A673 (cell line): ENCODE data around the gene TMOD2. TPM values are rescaled to one million over a fixed set of nuclear protein-coding genes. Genes with fewer than 3 reads are reported as not detected.

ENCODE experiments used
- BruUV-seq: library from RNA; stranded (reverse); fragments of 400-500 nt; replicated peaks from 2 replicates; lab custom pipeline; 2021; lab: Mats Ljungman, UMichigan
- CTCF ChIA-PET: fragments of 300-600 bp; sonication (Branson Sonifier 250); formaldehyde crosslinking; loops from one replicate; lab custom pipeline; 2022; ENCODE audit warnings: antibody characterized with exemption; lab: Charles Lee
- POLR2A ChIA-PET: fragments of 300-600 bp; sonication (Branson Sonifier 250); formaldehyde crosslinking; loops from one replicate; lab custom pipeline; 2022; ENCODE audit warnings: antibody characterized with exemption; ENCODE audit not compliant: low non-redundant PET; lab: Charles Lee
- DNase-seq: peaks from one replicate; pipeline ENCODE4 v3.0.0-alpha.2; 2015; ENCODE audit warnings: low spot score
- H3K27ac ChIP-seq: fragments of 200-600 bp; sonication (generic); 2 replicates; pipeline ENCODE4 v1.5.1; 2016; ENCODE audit warnings: mixed run types, low read depth, mild to moderate bottlenecking, mixed read lengths, antibody characterized with exemption, low read length; ENCODE audit not compliant: poor library complexity, severe bottlenecking
- H3K27me3 ChIP-seq: fragments of 200-600 bp; sonication (generic); replicated peaks from 2 replicates; pipeline ENCODE4 v1.6.1; 2017; ENCODE audit warnings: mixed run types, low read depth, mild to moderate bottlenecking, mixed read lengths, antibody characterized with exemption, low read length; ENCODE audit not compliant: insufficient read depth, poor library complexity
- H3K36me3 ChIP-seq: fragments of 200-600 bp; sonication (generic); 2 replicates; pipeline ENCODE4 v1.6.1; 2016; ENCODE audit warnings: mixed run types, mild to moderate bottlenecking, mixed read lengths, antibody characterized with exemption, low read length; ENCODE audit not compliant: insufficient read depth, poor library complexity, severe bottlenecking
- H3K4me1 ChIP-seq: fragments of 200-600 bp; sonication (generic); 2 replicates; pipeline ENCODE4 v1.6.1; 2017; ENCODE audit warnings: mixed run types, mild to moderate bottlenecking, mixed read lengths, antibody characterized with exemption, low read length; ENCODE audit not compliant: insufficient read depth, poor library complexity, severe bottlenecking
- H3K4me3 ChIP-seq: fragments of 200-600 bp; sonication (generic); 2 replicates; pipeline ENCODE4 v1.5.1; 2016; ENCODE audit warnings: low read depth, mixed run types, mild to moderate bottlenecking, mixed read lengths, low read length; ENCODE audit not compliant: poor library complexity, severe bottlenecking
- H3K9me3 ChIP-seq: fragments of 200-600 bp; sonication (generic); 2 replicates; pipeline ENCODE4 v1.6.1; 2016; ENCODE audit warnings: mixed run types, low read depth, mild to moderate bottlenecking, mixed read lengths, antibody characterized with exemption, low read length; ENCODE audit not compliant: poor library complexity, severe bottlenecking
- CTCF ChIP-seq: fragments of 300-800, 200-600 bp; sonication (generic); conservative IDR thresholded peaks from 2 replicates; pipeline ENCODE4 v1.5.1; 2017; ENCODE audit warnings: low read depth, mild to moderate bottlenecking, antibody characterized with exemption, low read length, moderate library complexity, mixed read lengths
- EZH2 ChIP-seq: fragments of 200-600 bp; sonication (generic); IDR thresholded peaks from 2 replicates; pipeline ENCODE4 v1.6.1; 2017; ENCODE audit warnings: borderline replicate concordance, low read depth, mild to moderate bottlenecking, mixed read lengths, antibody characterized with exemption, low read length; ENCODE audit not compliant: poor library complexity, severe bottlenecking
- intact Hi-C: fragments of 100-400 bp; cut with micrococcal nuclease; formaldehyde crosslinking; loops from one replicate; pipeline ENCODE4 v1.10.0; 2022; ENCODE audit not compliant: unreplicated experiment
- total RNA-seq: library from RNA; stranded (reverse); gene quantifications from 2 replicates; pipeline ENCODE4 v1.2.3, GENCODE V29; 2021

Gene TMOD2
- total RNA-seq, 1 experiment from 2014 or later = 0.67 TPM

GRCh38 chr15:51848811-51849210 lies 97.4 kb downstream of the TMOD2 start:
- no peak overlapping the region for H3K4me3 ChIP-seq
- no peaks in the 10 kb centered on the region for H3K27me3 ChIP-seq
- no TSS peak for BruUV-seq
- DNase-seq = no peak
- CTCF ChIA-PET = no interaction called here
- no peak for TF ChIP-seq EZH2
- no peak for TF ChIP-seq CTCF
- POLR2A ChIA-PET = no interaction called here
- no peaks in the 10 kb centered on the region for H3K9me3 ChIP-seq
- no peaks in the 10 kb centered on the region for H3K36me3 ChIP-seq
- intact Hi-C loops = no loop called here
- no peak overlapping the region for H3K27ac ChIP-seq
- peaks cover 56% of the 10 kb centered on the region for H3K4me1 ChIP-seq

- Histone ChIP-seq H3K9me3 (no peaks in the 10 kb centered on the region), H3K36me3 (no peaks in the 10 kb centered on the region), H3K4me1 (peaks cover 56% of the 10 kb centered on the region), H3K4me3 (no peak overlapping the region), H3K27ac (no peak overlapping the region), H3K27me3 (no peaks in the 10 kb centered on the region)
- intact Hi-C loops = no loop called here
- DNase-seq = no peak
- no peak for TF ChIP-seq EZH2
- no peak for TF ChIP-seq CTCF
- POLR2A ChIA-PET = no interaction called here
- no TSS peak for BruUV-seq
- CTCF ChIA-PET = no interaction called here
Observed at GRCh38 chr15:51849860-51850259, 98.5 kb downstream of the TMOD2 start.

GRCh38 chr15:51853998-51854397 lies 102.6 kb downstream of the TMOD2 start:
- Histone ChIP-seq H3K36me3 (no peaks in the 10 kb centered on the region), H3K9me3 (no peaks in the 10 kb centered on the region), H3K27ac (no peak overlapping the region), H3K27me3 (no peaks in the 10 kb centered on the region), H3K4me3 (no peak overlapping the region), H3K4me1 (peaks cover 45% of the 10 kb centered on the region)
- TF ChIP-seq CTCF (no peak), EZH2 (no peak)
- ChIA-PET POLR2A (no interaction called here), CTCF (no interaction called here)
- no peak for DNase-seq
- intact Hi-C loops = no loop called here
- no TSS peak for BruUV-seq
